ENCODE results near the gene TPM3. TPM values are rescaled to one million over a fixed set of nuclear protein-coding genes. Genes with fewer than 3 reads are reported as not detected.
"Not testable (repeated sequence)": the region's sequence is repeated elsewhere in the genome, so short reads cannot be mapped to it uniquely, and the experiment has no call there.

Gene TPM3
- total RNA-seq, 6 donors from 2014 or later = 149 to 452 (median 344) TPM

DNA sequence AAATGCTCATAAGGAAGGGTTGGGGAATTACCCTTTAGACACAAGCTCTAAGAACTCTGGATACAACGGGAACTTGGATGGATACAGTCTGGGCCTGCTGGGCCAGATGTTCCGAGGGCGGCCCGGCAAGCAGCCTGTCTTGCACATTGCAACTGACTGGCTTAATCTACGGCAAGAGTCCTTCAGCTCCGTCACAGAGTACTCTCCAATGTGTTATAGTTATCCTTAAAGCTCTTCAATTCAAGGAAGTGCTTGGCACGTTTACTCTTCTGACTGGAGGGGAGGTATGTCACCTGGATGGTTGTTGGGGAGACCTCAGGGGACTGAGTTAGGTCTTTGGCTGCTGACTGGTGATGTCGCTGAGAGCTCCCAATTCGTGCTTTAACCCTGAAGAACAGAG, 15.4 kb upstream of the TPM3 start:
- Histone ChIP-seq H3K36me3 (peaks cover 24 to 73% (median 58%) of the 10 kb centered on the region in 4 donors), H3K27me3 (no peaks in the 10 kb centered on the region), H3K4me1 (no peaks in the 10 kb centered on the region), H3K27ac (no peak overlapping the region), H3K4me3 (no peak overlapping the region), H3K9me3 (no peaks in the 10 kb centered on the region)
- ATAC-seq (ENCODE audit: low FRiP score in 2 of 2) (peak; percentile 24 to 67), DNase-seq (peak in 1 of 2 donors; percentile 66)
- WGBS, 2 donors = 67 to 79% methylated on average over 9 of the region's 9 CpGs
- TF ChIP-seq POLR2A (IDR thresholded peaks at IDR 0.05) = no peak
- TF ChIP-seq, protein P1, sequence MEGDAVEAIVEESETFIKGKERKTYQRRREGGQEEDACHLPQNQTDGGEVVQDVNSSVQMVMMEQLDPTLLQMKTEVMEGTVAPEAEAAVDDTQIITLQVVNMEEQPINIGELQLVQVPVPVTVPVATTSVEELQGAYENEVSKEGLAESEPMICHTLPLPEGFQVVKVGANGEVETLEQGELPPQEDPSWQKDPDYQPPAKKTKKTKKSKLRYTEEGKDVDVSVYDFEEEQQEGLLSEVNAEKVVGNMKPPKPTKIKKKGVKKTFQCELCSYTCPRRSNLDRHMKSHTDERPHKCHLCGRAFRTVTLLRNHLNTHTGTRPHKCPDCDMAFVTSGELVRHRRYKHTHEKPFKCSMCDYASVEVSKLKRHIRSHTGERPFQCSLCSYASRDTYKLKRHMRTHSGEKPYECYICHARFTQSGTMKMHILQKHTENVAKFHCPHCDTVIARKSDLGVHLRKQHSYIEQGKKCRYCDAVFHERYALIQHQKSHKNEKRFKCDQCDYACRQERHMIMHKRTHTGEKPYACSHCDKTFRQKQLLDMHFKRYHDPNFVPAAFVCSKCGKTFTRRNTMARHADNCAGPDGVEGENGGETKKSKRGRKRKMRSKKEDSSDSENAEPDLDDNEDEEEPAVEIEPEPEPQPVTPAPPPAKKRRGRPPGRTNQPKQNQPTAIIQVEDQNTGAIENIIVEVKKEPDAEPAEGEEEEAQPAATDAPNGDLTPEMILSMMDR (IDR thresholded peaks at IDR 0.05) = no peak
- TF ChIP-seq EP300 (IDR thresholded peaks at IDR 0.05) = peak in 1 of 4 donors; percentile 7

- TF ChIP-seq, protein P1 (IDR thresholded peaks at IDR 0.05) = no peak
- TF ChIP-seq EP300 (IDR thresholded peaks at IDR 0.05) (no peak), POLR2AphosphoS5 (IDR thresholded peaks at IDR 0.05) (no peak), POLR2A (IDR thresholded peaks at IDR 0.05) (no peak)
- DNase-seq (no peak), ATAC-seq (ENCODE audit: low FRiP score in 2 of 2) (no peak)
- 82 to 83% methylated on average over 1 of the region's 1 CpG for WGBS, 2 donors
- Histone ChIP-seq H3K4me3 (no peak within 1 kb of the TSS), H3K4me1 (no peaks in the 10 kb centered on the region), H3K9me3 (no peaks in the 10 kb centered on the region), H3K27me3 (no peaks in the 10 kb centered on the region), H3K27ac (no peak within 1 kb of the TSS), H3K36me3 (peaks cover 15 to 62% (median 48%) of the 10 kb centered on the region in 4 donors)
Measured at GRCh38 chr1:154206196-154206595, 14.3 kb upstream of the TPM3 start, which contains the start of gene CFAP141. CFAP141 (minus strand) TSS chr1:154206333; CDS start chr1:154206307, 26 bp downstream.

DNA sequence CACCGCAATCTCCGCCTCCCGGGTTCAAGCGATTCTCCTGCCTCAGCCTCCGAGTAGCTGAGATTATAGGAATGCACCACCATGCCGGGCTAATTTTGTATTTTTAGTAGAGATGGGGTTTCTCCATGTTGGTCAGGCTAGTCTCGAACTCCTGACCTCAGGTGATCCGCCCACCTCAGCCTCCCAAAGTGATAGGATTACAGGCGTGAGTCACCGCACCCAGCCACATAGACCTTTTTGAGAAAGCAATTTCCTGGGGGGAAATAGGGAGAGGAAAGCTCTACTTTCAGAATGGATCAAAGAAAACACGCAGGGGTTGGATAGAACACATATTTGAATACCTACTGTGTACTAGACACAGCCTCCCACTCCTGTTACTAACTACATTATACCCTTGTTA, 13.9 kb upstream of the TPM3 start:
- peaks cover 12 to 58% (median 44%) of the 10 kb centered on the region in 4 donors for H3K36me3 ChIP-seq
- not testable (repeated sequence) for H3K4me1 ChIP-seq; H3K9me3 ChIP-seq; H3K4me3 ChIP-seq; ATAC-seq (ENCODE audit: low FRiP score in 2 of 2); H3K27ac ChIP-seq; DNase-seq; H3K27me3 ChIP-seq
- WGBS, 2 donors = 92 to 96% methylated on average over 11 of the region's 11 CpGs

- WGBS, 2 donors = 83 to 93% methylated on average over 3 of the region's 3 CpGs
- Histone ChIP-seq H3K27ac (peak overlapping the region in 3 of 4 donors; percentile 7 to 64 (median 54)), H3K9me3 (no peaks in the 10 kb centered on the region), H3K4me3 (peak overlapping the region in 1 of 4 donors; percentile 10), H3K4me1 (peaks cover 3 to 21% (median 8%) of the 10 kb centered on the region in 4 donors), H3K36me3 (no peaks in the 10 kb centered on the region), H3K27me3 (no peaks in the 10 kb centered on the region)
- no peak for TF ChIP-seq POLR2A (IDR thresholded peaks at IDR 0.05)
- no peak for TF ChIP-seq EP300 (IDR thresholded peaks at IDR 0.05)
- TF ChIP-seq, protein P1 (IDR thresholded peaks at IDR 0.05) = no peak
- no peak for TF ChIP-seq POLR2AphosphoS5 (IDR thresholded peaks at IDR 0.05)
- DNase-seq (no peak), ATAC-seq (ENCODE audit: low FRiP score in 2 of 2) (peak in 1 of 2 donors; percentile 21)
Measured at GRCh38 chr1:154199563-154199879, 7.6 kb upstream of the TPM3 start.

DNA sequence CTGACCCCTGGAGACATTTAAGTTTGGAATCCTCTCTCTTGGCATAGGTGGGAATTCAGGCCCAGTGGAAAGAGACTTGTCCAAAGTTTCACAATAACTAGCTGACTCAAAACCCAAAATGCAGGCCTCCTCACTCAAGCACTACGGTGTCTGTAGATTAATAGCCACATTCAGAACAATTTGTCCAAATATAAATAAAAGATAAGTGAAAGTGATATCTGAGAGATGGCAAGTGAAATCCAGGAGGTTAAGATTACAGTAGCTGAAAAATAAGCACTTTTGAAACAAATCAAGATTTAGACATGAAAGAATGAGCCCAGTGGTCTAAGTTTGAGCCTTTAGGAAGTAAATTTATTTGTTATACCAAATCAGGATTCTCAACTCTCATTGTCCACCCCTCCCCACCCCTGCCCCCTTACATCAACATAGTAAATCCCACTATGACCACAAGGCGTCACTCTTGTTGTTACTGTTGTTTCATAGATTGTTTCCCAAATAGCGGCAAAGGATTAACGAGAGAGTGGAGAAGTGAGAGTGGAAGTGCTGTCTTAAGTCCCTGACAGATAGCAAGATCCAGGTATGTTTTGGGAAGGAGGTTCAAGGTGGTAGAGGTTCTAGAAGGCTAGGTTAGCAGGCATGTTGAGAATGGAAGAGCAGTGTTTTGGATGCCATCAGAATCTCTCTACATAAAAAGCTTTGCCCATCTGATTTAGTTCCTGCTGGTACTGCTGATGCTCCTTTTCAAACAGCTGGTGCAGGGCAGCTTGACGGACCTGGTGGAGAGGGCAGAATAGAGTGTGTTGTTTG, 7.1 kb upstream of the TPM3 start:
- peak overlapping the region in 3 of 4 donors; percentile 7 to 64 (median 54) for H3K27ac ChIP-seq
- ATAC-seq (ENCODE audit: low FRiP score in 2 of 2) (peak; percentile 66 to 88), DNase-seq (no peak)
- TF ChIP-seq, protein P1 (IDR thresholded peaks at IDR 0.05) = peak in 5 of 6 experiments; percentile 38 to 56 (median 44)
- no peak for TF ChIP-seq POLR2A (IDR thresholded peaks at IDR 0.05)
- no peaks in the 10 kb centered on the region for H3K36me3 ChIP-seq
- peaks cover 3 to 21% (median 8%) of the 10 kb centered on the region in 4 donors for H3K4me1 ChIP-seq
- no peaks in the 10 kb centered on the region for H3K27me3 ChIP-seq
- peak overlapping the region in 1 of 4 donors; percentile 10 for H3K4me3 ChIP-seq
- H3K9me3 ChIP-seq = no peaks in the 10 kb centered on the region
- WGBS, 2 donors = 3 to 9% methylated on average over 5 of the region's 5 CpGs
